HG03439 (cell line): ENCODE data around the gene SCFD2.
"Not testable (repeated sequence)": the region's sequence is repeated elsewhere in the genome, so short reads cannot be mapped to it uniquely, and the experiment has no call there.

Experiments used
- ATAC-seq: cut with Tn5 transposase; IDR thresholded peaks from one replicate; pipeline ENCODE4 v1.9.1; 2021; ENCODE audit warnings: mild to moderate bottlenecking, moderate library complexity; ENCODE audit not compliant: unreplicated experiment

SCFD2 gene

DNA sequence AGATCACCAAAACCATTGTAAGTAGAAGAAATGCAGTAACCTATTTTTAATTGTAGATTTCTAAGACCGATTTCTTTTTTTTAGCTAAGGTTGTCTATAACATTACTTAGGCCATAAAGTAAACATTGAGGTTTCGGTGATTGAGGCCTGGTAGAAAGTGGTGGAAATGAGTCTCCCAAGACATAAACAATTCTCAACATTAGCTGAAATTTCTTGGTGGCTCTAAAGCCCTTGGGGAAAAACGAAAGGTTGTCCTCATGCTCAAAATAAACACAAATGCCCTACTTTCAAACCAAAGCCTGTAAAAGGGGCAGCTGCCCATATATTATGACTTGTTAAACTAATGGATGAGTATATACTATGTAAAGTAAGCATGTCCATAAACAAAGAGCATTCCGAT is 98.8 kb downstream of the SCFD2 start:
- ATAC-seq = no peak

- ATAC-seq = not testable (repeated sequence)
Observed at GRCh38 chr4:53255986-53256385, 109.9 kb downstream of the SCFD2 start.

DNA sequence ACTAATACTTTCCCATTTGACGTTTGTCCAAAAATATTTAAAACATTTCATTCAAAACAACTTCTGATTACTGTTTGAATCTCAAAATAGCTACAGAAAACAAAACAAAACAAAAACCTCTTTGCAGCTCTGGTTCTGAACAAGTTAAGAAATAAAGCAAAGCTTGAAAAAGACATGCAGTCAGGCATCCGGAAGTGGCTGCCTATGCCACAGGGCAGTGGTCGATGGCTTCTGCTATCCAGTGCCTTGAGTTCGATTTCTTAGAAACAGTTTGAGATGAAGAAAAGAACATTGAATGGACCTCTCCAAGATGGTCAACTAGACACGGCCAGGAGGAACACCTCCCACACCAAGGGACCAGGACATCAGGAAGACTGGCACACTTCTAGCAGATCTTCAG is 125.3 kb downstream of the SCFD2 start:
- no peak for ATAC-seq

DNA sequence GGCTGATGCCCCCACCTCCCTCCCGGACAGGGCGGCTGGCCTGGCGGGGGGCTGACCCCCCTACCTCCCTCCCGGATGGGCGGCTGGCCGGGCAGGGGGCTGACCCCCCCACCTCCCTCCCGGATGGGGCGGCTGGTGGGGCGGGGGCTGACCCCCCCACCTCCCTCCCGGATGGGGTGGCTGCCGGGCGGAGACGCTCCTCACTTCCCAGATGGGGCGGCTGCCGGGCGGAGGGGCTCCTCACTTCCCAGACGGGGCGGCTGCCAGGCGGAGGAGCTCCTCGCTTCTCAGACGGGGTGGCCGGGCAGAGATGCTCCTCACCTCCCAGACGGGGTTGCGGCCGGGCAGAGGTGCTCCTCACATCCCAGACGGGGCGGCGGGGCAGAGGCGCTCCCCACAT is 127.5 kb downstream of the SCFD2 start:
- ATAC-seq = not testable (repeated sequence)

DNA sequence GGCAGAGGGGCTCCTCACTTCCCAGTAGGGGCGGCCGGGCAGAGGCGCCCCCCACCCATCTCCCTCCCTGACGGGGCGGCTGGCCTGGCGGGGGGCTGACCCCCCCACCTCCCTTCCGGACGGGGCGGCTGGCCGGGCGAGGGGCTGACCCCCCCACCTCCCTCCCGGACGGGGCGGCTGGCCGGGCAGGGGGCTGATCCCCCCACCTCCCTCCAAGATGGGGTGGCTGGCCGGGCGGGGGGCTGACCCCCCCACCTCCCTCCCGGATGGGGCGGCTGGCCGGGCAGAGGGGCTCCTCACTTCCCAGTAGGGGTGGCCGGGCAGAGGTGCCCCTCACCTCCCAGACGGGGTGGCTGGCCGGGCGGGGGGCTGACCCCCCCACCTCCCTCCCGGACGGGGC is 128.1 kb downstream of the SCFD2 start:
- not testable (repeated sequence) for ATAC-seq

DNA sequence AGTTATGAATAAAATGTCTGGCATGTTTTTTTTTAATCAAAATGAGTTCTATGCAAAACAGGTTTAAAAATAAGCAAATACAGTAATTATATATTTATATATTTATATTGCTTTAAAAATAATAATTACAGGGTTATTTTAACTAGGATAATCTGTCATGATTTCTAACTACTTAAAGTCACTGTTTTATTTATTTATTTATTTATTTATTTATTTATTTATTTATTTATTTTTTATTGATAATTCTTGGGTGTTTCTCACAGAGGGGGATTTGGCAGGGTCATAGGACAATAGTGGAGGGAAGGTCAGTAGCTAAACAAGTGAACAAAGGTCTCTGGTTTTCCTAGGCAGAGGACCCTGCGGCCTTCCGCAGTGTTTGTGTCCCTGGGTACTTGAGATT is 129.2 kb downstream of the SCFD2 start:
- ATAC-seq = not testable (repeated sequence)

DNA sequence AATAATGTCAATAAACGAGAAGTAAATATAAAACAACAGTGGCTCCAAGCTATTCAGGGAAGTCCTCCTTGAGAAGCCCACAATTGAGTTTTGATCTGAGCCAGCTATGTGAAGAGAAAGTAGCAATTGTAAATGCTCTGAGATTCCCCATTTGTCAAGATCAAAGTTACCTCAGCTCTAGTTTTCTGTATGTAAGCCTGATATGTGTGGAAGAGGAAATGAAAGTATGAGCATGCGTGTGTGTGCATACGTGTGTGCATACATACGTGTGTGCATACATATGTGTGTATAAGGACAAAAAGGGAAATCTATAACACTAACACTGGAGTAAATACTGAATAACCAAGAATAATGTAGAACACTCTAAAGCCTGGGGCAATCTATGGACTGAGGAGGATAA is 130.3 kb downstream of the SCFD2 start:
- ATAC-seq = no peak

DNA sequence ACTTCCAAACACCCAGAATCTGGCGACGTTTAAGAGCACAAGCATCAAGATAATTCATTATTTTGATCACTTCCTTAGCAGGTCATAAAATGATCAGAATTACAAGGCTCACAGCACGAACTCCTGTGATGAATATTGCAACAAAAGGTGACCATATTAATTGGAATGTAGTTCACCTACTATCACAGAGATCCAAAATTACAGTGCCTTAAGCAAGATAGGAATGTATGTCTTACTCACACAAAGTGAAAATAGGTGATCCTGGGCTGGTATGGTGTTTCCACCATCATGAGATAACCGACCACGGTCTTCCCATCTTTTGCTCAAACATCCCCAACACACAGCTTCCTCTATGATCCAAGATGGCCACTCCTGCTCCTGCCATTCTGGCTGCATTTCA is 131.2 kb downstream of the SCFD2 start:
- ATAC-seq = no peak

DNA sequence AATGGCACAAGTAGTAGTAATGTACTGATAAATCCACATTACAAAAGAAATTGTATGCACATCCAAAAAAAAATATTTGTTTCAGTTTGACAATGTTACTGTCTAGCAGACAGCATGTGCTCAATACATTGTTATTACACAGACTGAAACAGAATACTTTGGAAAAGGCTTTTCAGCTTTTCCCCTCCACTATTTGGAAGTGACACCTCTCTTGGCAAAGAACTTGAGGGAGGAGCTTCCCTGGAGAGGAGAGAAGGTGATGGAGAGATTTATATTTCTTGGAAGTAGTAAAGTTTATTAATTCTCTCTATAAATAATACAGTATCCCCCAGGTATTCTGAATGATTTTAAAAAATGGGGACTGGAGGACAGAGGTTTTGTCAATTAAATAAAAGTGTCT is 131.8 kb downstream of the SCFD2 start:
- no peak for ATAC-seq

DNA sequence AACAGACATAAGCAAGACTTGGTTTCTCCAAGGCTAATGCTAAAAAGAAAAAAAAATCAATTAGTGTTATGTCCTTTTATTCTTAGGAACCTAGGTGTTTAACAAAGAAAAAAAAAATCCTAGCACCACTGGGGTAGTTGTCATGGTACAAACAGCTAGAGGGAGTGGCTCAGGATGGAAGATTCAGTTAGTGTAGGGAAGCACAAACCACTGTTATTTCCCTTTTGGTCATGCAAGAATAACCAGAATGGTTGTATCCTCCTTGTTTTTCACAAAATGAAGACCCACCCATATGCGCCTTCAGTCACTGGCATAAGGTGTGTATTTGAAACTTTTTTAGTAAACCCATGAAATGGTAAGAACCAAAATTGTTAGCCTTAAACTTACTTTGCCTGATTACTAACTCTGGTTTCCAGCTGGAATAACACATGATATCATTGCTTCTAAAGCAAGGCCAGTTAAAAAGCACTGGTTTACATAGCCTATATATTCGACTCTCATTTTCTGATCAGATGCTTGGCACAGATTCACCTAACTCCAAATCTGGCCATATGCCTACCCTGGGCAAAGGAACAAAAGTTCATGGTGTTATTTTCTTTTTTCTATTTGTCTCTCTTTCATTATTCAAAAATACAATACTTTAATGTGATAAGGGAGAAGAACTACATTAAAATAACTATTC is 132.6 kb downstream of the SCFD2 start:
- ATAC-seq = no peak

DNA sequence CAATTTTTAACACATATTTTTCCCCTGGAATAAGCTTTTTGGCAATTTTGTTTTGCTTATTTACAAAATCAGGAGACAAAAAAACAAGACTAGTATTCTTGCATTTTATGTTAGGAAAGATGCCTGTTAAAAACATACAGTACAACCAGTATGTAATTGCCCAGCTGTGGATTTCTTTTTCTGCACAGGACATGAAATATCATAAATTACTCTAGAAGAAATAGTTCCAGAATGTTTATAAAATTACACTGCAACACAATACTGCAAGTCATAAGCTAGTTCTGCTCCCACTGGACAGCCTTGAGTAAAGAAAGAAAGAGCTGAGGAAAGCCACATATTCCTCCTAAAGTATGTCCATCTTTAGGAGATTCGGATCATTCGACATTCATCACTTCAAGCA is 133.5 kb downstream of the SCFD2 start:
- no peak for ATAC-seq

DNA sequence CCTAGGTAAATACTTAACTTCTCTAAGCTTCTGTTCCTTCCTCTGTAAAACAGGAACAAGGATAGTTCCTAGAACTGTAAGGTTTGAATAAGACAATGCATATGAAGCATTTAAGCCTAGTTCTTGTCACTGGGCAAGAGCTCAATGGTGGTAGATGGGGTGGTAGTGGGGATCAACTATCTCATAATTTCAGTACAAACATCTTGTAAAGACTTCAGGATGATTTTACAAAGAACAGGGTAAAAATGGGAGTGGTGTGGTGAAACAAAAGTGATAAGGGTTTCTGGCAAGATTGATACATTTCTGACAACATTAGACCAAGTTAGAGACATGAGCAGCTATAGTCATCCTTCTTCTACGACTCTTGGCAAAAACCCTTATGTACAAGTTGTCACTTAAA is 137.8 kb downstream of the SCFD2 start:
- ATAC-seq = no peak

DNA sequence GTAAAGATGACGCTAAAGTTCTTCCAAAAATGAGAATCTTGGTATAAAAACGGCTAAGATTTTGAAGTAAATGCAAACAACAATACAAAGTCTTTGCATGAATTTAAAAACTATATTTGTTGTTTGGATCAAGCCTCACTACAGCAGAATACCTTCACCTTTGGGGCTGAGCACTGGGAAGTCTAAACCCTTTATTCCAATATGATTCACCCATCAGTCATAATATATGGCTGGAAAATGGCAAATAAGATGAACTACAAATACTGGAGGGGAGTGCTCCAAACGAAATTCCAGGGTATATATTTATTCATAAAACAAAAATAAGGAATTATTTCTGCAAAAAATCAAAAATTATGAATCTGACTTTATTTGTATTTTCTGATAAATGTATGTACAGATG is 138.4 kb downstream of the SCFD2 start:
- ATAC-seq = no peak

DNA sequence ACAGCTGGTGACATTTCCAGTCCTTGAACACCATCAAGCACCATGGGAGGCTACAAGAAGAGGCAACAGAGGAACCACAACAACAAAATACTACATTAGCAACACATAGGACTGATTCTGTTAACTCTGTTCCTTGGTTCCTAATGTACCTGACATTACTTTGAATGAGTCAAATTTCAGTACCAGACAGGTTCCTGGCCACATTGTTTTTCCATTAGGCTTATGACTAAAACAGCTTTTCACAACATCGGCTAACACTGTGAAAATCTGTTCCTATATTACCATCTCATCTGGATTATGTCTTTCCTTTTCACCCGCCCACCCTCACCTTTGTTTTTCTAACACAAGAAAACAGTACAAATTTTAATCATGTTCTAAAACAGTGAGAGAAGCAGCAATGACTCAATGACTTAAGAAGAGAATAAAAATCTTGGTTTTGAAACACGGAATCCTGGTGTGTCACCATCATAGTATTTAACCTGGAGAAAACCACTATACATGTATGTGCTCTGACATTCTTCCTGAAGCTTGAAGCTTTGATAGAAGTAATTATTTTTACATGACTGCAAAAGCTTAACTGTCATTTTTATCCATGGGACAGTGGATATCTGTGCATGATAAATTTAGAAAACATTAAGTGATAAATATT is 143.9 kb downstream of the SCFD2 start:
- no peak for ATAC-seq

- ATAC-seq = not testable (repeated sequence)
Observed at GRCh38 chr4:53219148-53219547, 146.7 kb downstream of the SCFD2 start.

DNA sequence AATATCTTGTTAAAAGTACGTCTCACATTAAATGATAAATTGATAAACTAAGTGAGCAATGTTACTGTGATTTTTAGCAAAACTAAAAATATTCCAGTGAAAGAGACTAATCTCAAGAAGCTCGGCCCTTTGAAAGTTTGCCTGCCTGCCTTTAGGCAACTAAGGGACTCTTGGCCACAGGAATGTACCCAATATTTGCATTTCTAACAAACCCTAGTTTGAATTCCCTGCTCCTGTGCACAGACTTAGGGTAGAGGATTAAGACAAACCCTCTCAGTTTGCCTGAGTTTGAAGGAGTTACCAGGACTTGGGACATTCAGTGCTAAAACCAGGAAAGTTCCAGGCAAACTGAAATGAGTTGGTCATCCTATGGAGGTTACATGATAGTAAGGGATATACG is 157.1 kb downstream of the SCFD2 start:
- ATAC-seq = no peak

GRCh38 chr4:53205970-53206369 is 159.9 kb downstream of the SCFD2 start:
- no peak for ATAC-seq

- ATAC-seq = no peak
Observed at GRCh38 chr4:53199356-53199755, 166.5 kb downstream of the SCFD2 start.

DNA sequence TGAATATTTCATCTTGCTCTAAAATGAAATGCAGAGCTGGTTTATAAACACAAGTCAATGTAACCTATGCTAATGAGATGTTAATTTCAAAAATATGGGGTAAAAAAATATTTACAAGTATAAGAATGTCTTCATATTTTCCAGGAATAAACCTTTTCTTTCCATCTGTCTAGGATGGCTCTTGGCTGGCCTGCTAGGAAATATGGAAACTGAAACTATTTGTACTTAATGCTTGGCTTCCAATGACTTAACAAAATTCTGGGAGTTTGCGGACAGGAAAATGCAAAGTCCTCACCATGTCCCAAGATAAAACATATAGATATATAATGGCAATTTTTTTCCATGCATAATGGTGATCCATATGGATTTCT is 168.1 kb downstream of the SCFD2 start:
- no peak for ATAC-seq

DNA sequence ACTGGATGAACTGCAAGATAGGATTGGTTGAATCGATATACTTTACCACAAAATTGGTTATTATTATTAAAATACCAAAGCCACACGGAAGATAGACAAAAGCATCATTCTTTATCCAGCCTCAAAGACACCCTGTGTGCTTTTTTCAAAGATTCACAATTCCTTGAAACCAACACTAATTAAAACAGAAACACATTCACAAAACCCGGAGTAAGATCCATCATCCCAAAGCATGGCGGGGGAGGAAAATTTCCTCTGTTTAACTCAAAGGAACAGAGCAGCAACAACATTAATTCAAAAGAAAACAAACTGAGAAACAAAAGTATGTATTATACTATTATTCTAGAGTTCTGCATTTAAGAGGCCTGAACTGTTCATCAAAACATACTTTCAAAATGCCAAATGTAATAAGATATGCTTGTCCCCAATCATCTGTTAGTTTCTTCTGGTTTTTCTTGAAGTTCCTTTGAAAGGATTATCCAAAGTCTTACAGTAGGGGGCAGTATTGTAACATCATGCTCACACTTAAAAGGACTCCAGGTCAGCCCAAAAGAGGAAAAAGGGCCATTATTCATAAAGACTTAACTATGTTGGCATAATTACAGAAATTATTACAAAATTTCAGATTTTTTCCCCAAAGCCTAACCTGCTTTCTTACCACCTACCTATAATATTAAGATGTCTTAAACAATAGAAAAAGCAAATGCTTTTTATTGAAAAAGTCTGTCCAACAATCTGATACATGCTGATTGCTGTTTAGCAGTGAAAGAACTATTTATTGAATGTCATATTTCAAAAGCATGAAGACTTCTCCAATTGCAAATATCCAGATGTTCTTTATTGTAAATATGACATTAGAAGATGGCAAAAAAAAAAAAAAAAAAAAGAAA is 168.7 kb downstream of the SCFD2 start:
- peak; percentile 83 for ATAC-seq

- ATAC-seq = no peak
Observed at GRCh38 chr4:53195815-53196661, 169.8 kb downstream of the SCFD2 start.
